Measurements from ENCODE around the gene ADGRL3.

Gene ADGRL3

DNA sequence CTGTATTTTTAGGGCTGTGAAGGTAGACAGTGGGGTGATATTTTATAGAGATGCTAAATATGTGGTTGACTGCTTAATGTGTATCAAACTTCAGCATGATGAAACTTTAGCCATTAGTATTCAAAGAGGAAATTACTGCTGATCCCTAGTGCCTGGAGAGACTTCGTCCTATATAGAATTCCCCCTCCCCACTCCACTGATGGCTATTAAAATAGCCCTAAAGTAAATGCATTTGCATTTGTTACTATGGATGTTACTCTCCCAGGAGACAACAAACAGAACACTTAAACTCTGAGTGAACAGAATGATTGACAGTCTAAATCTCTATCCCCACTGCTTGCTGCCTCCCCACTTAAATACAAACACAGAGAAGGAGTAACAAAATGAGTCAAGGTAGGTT is 39.1 kb downstream of the ADGRL3 start:
- no peaks in the 10 kb centered on the region for H3K27me3 ChIP-seq (ENCODE audit: insufficient read depth, low read length, poor library complexity)
- ATAC-seq (ENCODE audit: insufficient read depth, low read depth) (no peak), DNase-seq (no peak)
- no peak overlapping the region for H3K9ac ChIP-seq (ENCODE audit: low read depth, low read length)
- no peak overlapping the region for H2AFZ ChIP-seq (ENCODE audit: low read depth, low read length)
- H3K4me3 ChIP-seq (ENCODE audit: low read depth in 1 of 2, low read length in 2 of 2) = no peak overlapping the region
- TF ChIP-seq, protein P1, sequence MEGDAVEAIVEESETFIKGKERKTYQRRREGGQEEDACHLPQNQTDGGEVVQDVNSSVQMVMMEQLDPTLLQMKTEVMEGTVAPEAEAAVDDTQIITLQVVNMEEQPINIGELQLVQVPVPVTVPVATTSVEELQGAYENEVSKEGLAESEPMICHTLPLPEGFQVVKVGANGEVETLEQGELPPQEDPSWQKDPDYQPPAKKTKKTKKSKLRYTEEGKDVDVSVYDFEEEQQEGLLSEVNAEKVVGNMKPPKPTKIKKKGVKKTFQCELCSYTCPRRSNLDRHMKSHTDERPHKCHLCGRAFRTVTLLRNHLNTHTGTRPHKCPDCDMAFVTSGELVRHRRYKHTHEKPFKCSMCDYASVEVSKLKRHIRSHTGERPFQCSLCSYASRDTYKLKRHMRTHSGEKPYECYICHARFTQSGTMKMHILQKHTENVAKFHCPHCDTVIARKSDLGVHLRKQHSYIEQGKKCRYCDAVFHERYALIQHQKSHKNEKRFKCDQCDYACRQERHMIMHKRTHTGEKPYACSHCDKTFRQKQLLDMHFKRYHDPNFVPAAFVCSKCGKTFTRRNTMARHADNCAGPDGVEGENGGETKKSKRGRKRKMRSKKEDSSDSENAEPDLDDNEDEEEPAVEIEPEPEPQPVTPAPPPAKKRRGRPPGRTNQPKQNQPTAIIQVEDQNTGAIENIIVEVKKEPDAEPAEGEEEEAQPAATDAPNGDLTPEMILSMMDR (IDR thresholded peaks at IDR 0.05; ENCODE audit: borderline replicate concordance, extremely low read depth, low read length, poor library complexity, severe bottlenecking) = no peak
- no peak for TF ChIP-seq EZH2 (IDR thresholded peaks at IDR 0.05; ENCODE audit: borderline replicate concordance, low read depth, low read length, severe bottlenecking)
- no peaks in the 10 kb centered on the region for H3K79me2 ChIP-seq (ENCODE audit: insufficient read depth, low read length)
- H3K9me3 ChIP-seq (ENCODE audit: insufficient read depth, low read length, severe bottlenecking) = no peaks in the 10 kb centered on the region
- H3K4me2 ChIP-seq (ENCODE audit: insufficient read depth, low read length) = no peak overlapping the region
- no peaks in the 10 kb centered on the region for H4K20me1 ChIP-seq (ENCODE audit: insufficient read depth, low read length)
- H3K27ac ChIP-seq (ENCODE audit: low read length) = no peak overlapping the region
- H3K36me3 ChIP-seq (ENCODE audit: insufficient read depth, low read length) = no peaks in the 10 kb centered on the region
- H3K4me1 ChIP-seq (ENCODE audit: insufficient read depth, low read length) = no peaks in the 10 kb centered on the region

DNA sequence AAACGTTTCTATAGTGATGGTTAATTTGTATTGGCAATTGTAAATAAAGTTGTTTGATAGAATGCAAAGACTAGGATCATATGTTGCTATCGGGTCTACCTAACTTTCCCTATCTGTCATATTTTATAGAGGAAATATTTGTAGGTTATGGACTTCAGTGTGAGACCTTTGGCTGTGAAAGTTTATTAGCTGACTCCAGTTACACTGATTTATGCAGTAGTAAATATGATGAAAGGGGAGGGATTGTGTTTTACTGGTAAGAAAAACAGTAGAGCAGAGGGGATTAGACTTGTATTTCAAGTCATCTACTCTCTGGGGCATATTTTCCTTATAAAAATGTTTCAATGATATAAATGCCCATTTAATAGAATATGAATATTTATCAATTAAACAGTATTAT is 43.8 kb downstream of the ADGRL3 start:
- no peak for TF ChIP-seq EZH2 (IDR thresholded peaks at IDR 0.05; ENCODE audit: borderline replicate concordance, low read depth, low read length, severe bottlenecking)
- TF ChIP-seq, protein P1 (IDR thresholded peaks at IDR 0.05; ENCODE audit: borderline replicate concordance, extremely low read depth, low read length, poor library complexity, severe bottlenecking) = no peak
- H3K79me2 ChIP-seq (ENCODE audit: insufficient read depth, low read length) = no peaks in the 10 kb centered on the region
- H3K27ac ChIP-seq (ENCODE audit: low read length) = no peak overlapping the region
- H2AFZ ChIP-seq (ENCODE audit: low read depth, low read length) = no peak overlapping the region
- no peak overlapping the region for H3K9ac ChIP-seq (ENCODE audit: low read depth, low read length)
- H4K20me1 ChIP-seq (ENCODE audit: insufficient read depth, low read length) = no peaks in the 10 kb centered on the region
- no peaks in the 10 kb centered on the region for H3K36me3 ChIP-seq (ENCODE audit: insufficient read depth, low read length)
- no peaks in the 10 kb centered on the region for H3K9me3 ChIP-seq (ENCODE audit: insufficient read depth, low read length, severe bottlenecking)
- H3K27me3 ChIP-seq (ENCODE audit: insufficient read depth, low read length, poor library complexity) = no peaks in the 10 kb centered on the region
- H3K4me2 ChIP-seq (ENCODE audit: insufficient read depth, low read length) = no peak overlapping the region
- no peak overlapping the region for H3K4me3 ChIP-seq (ENCODE audit: low read depth in 1 of 2, low read length in 2 of 2)
- DNase-seq (no peak), ATAC-seq (ENCODE audit: insufficient read depth, low read depth) (no peak)
- H3K4me1 ChIP-seq (ENCODE audit: insufficient read depth, low read length) = no peaks in the 10 kb centered on the region

DNA sequence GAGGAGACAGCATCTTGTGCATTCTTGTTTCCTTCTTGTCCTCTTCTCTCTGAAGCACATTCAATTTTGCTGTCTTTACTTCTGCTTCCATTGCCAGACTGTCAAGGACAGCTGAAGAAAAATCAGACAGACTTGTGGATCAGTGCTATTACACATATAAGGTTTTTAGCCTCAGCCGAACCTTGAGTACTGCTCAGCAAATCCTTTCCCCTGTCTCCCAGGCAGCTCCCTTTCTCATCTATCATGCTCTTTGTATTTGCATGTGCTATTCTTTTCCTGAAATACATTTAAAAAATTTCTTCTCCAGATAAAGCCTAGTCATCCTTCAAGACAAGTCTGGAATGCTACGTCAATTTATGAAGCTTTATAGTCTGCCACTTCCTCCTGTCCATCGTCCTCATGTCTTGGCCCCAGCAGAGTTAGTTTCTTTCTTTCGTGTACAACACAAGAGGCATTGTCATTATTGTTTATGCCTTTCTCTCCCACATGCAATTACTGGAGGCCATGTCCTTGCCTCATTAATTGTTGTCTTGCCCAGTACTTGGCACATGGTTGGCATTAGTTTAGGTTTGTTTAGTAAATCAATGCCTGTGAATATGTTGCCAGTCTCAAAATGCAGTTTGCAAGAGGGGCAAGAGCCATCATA is 45.1 kb downstream of the ADGRL3 start:
- Histone ChIP-seq H3K9ac (ENCODE audit: low read depth, low read length) (no peak overlapping the region), H3K4me2 (ENCODE audit: insufficient read depth, low read length) (no peak overlapping the region), H2AFZ (ENCODE audit: low read depth, low read length) (no peak overlapping the region), H3K27me3 (ENCODE audit: insufficient read depth, low read length, poor library complexity) (no peaks in the 10 kb centered on the region), H3K79me2 (ENCODE audit: insufficient read depth, low read length) (no peaks in the 10 kb centered on the region), H3K27ac (ENCODE audit: low read length) (no peak overlapping the region), H3K4me1 (ENCODE audit: insufficient read depth, low read length) (no peaks in the 10 kb centered on the region), H3K36me3 (ENCODE audit: insufficient read depth, low read length) (no peaks in the 10 kb centered on the region), H4K20me1 (ENCODE audit: insufficient read depth, low read length) (no peaks in the 10 kb centered on the region), H3K4me3 (ENCODE audit: low read depth in 1 of 2, low read length in 2 of 2) (no peak overlapping the region), H3K9me3 (ENCODE audit: insufficient read depth, low read length, severe bottlenecking) (no peaks in the 10 kb centered on the region)
- ATAC-seq (ENCODE audit: insufficient read depth, low read depth) (no peak), DNase-seq (no peak)
- TF ChIP-seq, protein P1 (IDR thresholded peaks at IDR 0.05; ENCODE audit: borderline replicate concordance, extremely low read depth, low read length, poor library complexity, severe bottlenecking) = no peak
- TF ChIP-seq EZH2 (IDR thresholded peaks at IDR 0.05; ENCODE audit: borderline replicate concordance, low read depth, low read length, severe bottlenecking) = no peak
